Middle frontal gyrus (tissue), 1 donor: Measurements from ENCODE around the gene PRPF8.
"Not testable (repeated sequence)": the region's sequence is repeated elsewhere in the genome, so short reads cannot be mapped to it uniquely, and the experiment has no call there.

Source experiments
- DNase-seq: peaks from one replicate; pipeline ENCODE4 v3.0.0-alpha.2; 2015; ENCODE audit warnings: low spot score; ENCODE audit errors: extremely low spot score

PRPF8 gene

DNA sequence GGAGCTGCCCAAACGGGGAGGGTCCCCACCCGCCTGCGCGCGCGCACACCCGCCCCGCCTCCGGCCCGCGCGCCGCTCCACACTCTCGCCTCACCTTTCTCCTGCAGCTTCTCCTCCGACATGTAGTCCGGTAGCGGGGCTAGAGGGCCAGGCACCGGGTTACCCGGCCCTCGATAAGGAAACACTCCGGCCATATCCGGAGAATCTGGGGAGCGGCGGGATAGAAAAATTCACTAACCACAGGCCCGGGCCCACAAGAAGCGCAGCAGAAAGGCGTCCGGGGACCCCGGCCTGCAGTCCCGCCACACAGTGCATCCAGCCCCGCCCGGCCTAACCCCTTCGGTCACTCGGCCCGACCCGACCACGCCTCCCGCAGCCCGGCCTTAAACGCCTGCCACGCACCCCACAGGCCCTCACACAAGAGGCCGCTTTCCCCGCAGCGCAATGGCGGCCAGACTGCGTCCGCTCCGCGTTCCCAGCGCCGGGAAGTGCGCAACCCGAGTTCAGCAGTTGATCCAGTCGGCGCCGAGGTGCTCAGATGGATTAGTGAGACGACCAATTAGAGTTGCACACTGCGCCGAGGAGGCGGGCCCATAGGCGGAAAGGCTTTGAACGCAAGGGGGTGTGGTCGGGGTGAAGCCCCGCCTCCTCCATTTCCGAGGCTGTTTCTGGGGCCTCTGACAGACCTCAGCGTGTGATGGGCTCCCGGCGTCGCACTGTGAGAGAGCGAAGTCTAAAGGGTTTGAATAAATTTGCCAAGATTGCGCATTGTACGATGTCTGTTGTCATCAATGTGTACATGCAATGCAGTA, at the start of gene PRPF8:
Gene PRPF8, minus strand, starts transcription at position 490 of the 812 bp plus-strand sequence. Its CDS starts 296 bp downstream, at position 194.
- DNase-seq: peak; percentile 94

DNA sequence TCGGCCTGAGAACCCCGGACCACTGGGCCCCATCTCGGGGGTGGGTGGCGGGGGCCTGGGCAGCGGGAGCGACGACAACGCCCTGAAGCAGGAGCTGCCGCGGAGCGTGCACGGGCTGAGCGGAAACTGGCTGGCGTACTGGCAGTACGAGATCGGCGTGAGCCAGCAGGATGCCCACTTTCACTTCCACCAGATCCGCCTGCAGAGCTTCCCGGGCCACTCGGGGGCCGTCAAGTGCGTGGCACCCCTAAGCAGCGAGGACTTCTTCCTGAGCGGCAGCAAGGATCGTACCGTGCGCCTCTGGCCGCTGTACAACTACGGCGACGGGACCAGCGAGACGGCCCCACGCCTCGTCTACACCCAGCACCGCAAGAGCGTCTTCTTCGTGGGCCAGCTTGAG, 49.1 kb upstream of the PRPF8 start:
- DNase-seq: no peak

DNA sequence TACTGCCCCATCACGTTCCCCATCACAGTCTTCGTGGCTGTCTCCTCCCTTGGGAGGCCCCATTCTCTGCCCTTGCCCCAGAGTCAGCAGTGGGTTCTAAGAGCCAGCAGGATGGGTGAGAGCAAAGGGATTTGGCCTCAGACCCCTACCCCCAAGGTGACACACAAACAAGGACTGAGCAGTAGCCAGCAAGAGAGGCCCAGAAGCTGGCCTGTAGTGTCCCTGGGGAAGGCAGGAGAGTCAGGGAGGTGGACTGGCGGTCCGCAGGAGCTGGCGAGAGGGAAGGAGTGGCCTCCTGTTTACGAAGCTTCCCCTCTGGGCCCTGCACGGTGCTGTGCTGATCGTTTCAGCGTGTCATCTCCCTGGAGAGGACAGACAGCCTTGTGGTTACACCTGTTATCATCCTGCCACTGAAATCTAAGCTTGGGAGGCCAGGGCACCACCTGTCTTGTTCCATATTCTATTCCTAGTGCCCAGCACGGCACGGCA, 48.2 kb upstream of the PRPF8 start:
- no peak for DNase-seq

DNA sequence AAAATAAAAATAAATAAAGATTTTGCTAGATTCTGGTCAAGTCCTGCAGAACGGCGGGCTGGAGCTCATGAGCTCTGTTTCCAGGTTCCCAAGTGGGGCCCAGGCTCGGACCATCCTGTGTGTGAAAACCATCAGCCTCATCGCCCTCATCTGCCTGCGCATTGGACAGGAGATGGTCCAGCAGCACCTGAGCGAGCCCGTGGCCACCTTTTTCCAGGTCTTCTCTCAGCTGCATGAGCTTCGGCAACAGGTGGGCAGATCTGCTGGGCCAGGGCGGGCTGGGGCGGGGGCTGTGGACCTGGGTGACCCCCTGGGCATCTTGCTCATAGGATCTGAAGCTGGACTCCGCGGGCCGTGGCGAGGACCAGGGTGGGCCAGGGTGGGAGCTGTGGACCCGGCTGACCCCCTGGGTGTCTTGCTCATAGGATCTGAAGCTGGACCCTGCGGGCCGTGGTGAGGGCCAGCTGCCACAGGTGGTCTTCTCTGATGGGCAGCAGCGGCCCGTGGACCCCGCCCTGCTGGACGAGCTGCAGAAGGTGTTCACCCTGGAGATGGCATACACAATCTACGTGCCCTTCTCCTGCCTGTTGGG, 47.7 kb upstream of the PRPF8 start:
- DNase-seq: no peak

DNA sequence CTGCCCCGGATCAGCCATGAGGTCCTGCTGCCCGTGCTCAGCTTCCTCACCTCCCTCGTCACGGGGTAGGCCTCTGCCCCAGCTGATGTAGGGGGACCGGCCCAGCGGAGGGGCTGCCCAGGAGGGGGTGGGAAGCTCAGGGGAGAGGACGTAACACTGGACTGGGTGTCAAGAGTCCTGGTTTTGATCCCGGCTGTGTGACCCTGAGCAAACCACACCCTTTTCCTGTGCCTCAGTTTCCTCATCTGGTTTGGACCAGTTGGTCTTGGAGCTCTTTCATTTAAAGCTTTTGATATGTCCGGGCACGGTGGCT, 46.5 kb upstream of the PRPF8 start:
- DNase-seq: no peak

DNA sequence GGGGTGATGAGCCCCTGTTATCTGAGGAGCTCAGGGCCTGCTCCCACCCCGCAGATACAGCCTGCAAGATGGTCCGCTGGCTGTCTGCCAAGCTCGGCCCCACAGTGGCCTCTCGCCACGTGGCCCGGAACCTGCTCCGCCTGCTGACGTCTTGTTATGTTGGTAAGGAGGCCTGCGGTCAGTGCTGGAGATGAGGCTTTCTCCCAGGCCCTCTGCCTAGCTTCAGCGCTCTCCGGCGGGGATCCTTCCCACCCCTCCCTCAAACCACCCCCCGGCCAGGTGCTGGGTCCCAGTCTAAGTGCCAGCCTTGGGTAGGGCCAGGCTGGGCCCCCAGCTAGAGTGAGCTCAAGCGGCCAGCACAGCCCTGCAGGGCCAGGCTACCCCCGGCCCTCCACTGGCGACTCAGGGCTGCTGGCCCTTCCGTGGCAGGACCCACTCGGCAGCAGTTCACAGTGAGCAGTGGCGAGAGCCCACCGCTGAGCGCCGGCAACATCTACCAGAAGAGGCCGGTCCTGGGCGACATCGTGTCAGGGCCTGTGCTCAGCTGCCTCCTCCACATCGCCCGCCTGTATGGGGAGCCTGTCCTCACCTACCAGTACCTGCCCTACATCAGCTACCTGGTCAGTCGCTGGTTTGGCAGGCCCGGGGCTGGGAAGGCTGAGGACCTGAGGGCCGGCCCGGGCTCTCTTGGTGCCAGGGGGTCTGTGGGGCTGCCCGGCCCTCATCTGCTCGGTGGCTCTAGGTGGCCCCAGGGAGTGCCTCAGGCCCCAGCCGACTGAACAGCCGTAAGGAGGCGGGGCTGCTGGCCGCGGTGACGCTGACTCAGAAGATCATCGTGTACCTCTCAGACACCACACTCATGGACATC, 45.9 kb upstream of the PRPF8 start:
- DNase-seq: no peak

DNA sequence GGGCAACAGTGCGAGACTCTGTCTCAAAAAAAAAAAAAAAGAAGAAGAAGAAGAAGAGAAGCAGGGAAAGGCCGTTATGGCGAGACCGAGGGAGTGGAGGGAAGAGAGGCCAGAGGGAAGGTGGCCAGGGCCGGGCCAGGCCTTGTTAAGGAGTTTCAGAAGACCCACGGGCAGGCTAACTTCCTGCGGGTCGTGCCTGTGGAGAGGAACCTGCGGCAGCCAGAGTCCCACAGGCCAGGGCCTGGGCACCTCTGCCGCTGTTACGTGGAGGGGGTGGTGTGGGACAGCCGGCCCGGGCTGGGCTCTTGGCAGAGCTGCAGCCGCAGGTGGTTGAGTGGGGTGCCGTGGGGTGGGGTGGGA, 45.3 kb upstream of the PRPF8 start:
- DNase-seq: no peak

DNA sequence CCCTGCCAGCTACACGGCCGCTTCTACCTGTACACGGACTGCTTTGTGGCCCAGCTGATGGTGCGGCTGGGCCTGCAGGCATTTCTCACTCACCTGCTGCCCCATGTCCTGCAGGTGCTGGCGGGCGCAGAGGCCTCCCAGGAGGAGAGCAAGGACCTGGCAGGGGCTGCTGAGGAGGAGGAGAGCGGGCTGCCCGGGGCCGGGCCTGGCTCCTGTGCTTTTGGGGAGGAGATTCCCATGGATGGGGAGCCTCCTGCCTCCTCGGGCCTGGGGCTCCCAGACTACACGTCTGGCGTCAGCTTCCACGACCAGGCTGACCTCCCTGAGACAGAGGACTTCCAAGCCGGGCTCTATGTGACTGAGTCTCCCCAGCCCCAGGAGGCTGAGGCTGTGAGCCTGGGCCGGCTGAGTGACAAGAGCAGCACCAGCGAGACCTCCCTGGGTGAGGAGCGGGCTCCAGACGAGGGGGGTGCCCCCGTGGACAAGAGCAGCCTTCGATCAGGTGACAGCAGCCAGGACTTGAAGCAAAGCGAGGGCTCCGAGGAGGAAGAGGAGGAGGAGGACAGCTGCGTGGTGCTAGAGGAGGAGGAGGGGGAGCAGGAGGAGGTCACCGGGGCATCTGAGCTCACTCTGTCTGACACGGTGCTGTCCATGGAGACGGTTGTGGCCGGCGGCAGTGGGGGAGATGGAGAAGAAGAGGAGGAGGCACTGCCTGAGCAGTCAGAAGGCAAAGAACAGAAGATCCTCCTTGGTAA, 43.4 kb upstream of the PRPF8 start:
- no peak for DNase-seq

DNA sequence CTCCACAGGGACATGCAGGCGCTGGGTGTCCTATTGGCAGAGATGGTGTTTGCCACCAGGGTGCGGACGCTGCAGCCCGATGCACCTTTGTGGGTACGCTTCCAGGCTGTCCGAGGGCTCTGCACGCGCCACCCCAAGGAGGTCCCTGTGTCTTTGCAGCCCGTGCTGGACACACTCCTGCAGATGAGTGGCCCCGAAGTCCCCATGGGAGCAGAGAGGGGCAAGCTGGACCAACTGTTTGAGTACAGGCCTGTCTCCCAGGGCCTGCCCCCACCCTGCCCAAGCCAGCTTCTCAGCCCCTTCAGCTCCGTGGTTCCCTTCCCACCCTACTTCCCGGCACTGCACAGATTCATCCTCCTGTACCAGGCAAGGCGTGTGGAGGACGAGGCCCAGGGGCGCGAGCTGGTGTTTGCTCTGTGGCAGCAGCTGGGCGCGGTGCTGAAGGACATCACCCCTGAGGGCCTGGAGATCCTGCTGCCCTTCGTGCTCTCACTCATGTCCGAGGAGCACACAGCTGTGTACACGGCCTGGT, 42.7 kb upstream of the PRPF8 start:
- no peak for DNase-seq

DNA sequence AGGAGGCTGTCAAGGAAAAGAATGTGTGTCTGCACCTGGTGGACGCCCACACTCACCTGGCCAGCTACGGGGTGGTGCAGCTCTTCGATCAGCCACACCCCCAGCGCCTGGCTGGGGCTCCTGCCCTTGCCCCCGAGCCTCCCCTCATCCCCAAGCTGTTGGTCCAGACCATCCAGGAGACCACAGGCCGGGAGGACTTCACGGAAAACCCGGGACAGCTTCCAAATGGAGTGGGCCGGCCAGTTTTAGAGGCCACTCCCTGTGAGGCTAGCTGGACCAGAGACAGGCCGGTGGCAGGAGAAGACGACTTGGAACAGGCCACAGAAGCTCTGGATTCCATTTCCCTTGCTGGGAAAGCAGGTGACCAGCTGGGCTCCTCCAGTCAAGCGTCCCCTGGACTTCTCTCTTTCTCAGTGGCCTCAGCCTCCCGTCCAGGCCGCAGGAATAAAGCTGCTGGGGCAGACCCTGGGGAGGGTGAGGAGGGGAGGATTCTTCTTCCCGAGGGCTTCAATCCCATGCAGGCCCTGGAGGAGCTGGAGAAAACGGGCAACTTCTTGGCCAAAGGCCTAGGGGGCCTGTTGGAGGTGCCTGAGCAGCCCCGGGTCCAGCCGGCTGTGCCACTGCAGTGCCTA, 42.1 kb upstream of the PRPF8 start:
- DNase-seq: no peak

DNA sequence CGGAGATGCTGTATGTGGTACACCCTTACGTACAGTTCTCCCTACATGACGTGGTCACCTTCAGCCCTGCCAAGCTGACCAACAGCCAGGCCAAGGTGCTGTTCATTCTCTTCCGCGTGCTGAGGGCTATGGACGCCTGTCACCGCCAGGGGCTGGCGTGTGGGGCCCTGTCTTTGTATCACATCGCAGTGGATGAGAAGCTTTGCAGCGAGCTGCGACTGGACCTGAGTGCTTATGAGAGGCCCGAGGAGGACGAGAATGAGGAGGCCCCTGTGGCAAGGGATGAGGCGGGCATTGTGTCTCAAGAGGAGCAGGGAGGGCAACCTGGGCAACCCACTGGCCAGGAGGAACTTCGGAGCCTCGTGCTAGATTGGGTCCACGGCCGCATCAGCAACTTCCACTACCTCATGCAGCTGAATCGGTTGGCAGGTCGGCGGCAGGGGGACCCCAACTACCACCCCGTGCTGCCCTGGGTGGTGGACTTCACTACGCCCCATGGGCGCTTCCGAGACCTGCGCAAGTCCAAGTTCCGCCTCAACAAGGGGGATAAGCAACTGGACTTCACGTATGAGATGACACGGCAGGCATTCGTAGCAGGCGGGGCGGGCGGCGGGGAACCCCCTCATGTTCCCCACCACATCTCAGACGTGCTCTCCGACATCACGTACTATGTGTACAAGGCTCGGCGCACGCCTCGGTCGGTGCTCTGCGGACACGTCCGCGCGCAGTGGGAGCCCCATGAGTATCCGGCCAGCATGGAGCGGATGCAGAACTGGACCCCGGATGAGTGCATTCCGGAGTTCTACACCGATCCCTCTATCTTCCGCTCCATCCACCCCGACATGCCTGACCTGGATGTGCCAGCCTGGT, 41.2 kb upstream of the PRPF8 start:
- DNase-seq: no peak

DNA sequence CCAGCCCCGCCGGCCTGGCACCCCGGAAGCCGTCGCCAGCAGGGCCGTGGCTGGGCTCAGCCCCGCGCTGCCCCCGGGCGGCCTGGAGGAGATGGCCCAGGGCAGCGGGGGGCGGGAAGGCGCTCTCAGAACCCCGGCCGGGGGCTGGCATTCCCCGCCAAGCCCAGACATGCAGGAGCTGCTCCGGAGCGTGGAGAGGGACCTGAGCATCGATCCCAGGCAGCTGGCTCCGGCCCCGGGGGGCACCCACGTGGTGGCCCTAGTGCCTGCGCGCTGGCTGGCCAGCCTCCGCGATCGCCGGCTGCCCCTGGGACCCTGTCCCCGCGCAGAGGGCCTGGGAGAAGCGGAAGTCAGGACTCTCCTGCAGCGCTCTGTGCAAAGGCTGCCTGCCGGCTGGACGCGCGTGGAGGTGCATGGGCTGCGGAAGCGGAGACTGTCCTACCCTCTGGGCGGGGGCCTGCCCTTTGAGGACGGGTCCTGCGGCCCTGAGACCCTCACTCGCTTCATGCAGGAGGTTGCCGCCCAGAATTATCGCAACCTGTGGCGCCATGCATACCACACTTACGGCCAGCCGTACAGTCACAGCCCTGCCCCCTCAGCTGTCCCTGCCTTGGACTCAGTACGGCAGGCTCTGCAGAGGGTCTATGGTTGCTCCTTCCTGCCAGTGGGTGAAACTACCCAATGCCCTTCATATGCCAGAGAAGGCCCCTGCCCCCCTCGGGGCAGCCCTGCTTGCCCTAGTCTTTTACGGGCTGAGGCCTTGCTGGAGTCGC, 40.4 kb upstream of the PRPF8 start:
- DNase-seq: no peak

DNA sequence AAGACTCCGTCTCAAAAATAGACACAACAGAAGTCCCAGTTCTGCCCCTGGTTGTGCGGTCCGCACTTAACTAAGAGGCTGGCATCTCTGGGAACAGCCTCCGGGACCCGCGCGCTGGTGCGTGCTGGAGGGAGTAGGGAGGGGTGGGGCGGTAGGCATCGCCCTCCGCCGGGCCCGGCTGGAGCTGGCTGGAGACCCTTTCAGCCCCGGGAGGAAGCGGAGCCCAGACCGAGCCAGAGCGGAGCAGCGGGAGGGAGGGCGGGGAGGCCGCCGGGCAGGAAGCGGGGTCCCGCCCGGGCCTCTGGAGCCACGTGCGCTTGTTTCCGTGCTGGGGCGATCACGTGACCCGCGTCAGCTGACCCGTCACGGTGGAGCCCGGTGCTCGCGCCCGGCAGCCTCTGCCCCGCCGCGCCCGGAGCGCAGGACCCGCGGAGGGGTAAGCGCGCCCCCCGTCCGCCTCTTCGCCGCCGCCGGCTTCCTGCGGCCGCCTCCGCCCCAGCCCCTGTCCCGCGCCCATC, 39.7 kb upstream of the PRPF8 start, which contains the start of gene WDR81:
Gene WDR81, plus strand, starts transcription at position 354 of the 518 bp plus-strand sequence. CDS start 256 bp downstream, outside the sequence.
- peak; percentile 73 for DNase-seq

DNA sequence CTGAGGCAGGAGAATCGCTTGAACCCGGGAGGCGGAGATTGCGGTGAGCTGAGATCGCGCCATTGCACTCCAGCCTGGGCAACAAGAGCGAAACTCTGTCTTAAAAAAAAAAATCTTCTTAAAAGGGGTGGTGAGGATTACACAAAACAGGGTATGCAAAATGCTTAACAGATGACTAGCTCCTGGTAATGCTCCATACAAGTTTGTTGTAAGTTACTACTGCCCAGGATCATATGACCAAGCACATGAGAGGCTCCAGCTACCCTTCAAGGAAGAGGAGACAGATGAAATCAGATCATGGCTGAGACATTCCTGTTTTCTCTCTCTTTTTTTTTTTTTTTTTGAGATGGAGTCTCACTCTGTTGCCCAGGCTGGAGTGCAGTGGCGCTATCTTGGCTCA, 37.4 kb upstream of the PRPF8 start:
- DNase-seq: not testable (repeated sequence)

DNA sequence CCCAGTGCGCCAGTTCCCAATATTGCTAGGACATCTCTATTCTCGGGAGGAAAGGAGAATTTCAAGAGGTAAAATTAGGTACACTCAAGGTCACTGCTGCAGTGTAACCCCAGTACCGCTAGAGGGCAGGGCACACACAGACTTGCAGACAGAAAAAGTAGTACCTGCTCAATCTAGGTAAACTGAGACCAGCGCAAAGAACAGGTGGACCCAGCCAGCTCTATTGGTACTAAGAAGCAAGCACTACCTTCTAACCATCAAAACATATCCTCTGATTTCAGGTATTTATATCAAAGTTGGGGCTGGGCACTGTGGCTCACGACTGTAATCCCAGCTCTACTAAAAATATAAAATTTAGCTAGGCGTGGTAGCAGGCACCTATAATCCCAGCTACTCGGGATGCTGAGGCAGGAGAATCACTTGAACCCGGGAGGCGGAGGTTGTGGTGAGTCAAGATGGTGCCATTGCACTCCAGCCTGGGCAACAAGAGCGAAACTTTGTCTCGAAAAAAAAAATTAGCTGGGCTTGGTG, 36.3 kb upstream of the PRPF8 start:
- DNase-seq: no peak

DNA sequence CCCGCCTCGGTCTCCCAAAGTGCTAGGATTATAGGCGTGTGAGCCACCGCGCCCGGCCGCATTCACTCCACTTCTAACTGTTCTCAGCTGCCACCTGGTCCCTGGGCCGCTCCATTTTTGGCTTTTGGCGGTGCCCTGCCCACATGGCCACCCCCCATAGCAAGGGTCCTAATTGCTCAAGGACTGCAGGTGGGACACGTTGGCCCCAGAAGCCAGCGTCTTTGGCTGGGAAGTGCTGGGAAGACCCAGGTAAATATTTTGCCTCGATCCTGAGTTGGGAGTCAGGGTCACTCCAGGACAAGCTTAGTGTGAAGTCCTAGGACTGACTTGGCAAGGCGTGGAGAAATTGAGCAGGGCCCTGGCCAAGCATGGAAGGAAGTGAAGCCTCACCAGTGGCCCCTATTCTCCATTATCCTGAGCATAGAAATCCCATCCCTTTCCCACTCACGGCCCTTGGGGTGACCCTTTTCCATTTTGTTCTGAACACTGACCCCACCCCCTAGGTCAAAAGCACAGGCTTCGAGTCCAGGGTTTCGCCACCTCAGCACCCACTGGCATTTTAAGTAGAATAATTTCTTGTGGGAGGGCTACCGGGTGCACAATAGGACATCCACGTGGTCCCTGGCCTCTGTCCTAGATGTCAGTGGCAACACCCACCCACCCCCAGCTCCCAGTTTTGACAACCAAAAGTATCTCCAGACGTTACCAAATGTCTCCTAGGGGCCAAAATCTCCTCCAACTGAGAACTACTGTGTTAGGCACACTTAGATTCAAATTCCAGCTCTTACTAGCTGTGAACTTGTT, 33.9 kb upstream of the PRPF8 start:
- DNase-seq: no peak

DNA sequence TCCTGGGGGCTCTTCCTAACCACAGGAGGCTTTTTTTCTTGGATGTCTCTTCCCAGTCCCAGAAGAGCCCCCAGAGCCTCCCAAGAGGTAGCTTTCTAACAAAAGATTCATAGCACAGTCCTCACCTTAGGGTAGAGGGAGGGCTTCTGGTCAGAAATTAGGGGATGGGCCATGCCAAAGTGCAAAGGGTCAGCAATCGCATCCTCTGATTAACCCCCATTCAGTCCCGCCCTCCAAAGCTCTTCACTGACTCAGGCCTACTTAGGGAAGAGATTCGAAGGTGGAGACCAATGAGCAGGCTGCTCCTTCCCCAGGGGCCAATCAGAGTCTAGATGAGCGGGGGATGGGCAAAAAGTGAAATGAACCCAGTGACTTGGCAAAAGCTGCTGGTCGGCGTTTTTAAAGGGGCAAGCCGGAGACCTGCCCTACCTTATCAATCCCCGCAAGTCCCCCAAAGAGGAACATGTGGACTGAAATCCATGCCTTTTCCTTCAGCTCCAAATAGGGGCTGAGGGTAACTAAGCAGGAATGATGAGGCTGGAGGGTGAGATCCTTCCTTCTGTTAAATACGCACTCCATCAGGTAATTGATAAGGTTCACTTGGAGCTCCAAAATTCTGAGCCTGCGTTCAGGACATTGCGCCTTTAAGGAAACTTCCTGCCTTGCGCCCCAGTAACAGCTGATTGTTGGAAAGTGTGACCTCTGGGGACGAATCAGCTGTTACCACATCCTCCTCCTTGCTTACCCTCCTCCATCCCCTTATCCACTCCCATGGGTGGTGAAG, 32.4 kb upstream of the PRPF8 start:
- DNase-seq: peak; percentile 90
